ENCODE data around the gene ITPKC. TPM values are rescaled to one million over a fixed set of nuclear protein-coding genes. Genes with fewer than 3 reads are reported as not detected.

Gene ITPKC
- total and polyA plus RNA-seq, 9 of the 15 experiments (the other 6 are each of a cell fraction or from before 2014, with no cell fraction given) = 0.08 to 9.3 (median 5.8) TPM

GRCh38 chr19:40750874-40751537, 34.1 kb downstream of the ITPKC start, which contains the start of gene SNRPA (continued):
- TF ChIP-seq ARID4B (CRISPR knock-in tag; IDR thresholded peaks at IDR 0.05) (peak; percentile 93), CHD4 (IDR thresholded peaks at IDR 0.05; ENCODE audit: insufficient read depth, insufficient replicate concordance, low read depth, low read length, poor library complexity, severe bottlenecking) (no peak), RAD21 (CRISPR knock-in tag; conservative IDR thresholded peaks at IDR 0.05 in 1 of 2, IDR thresholded peaks at IDR 0.05 in 1 of 2) (no peak), AFF1 (IDR thresholded peaks at IDR 0.05; ENCODE audit: low read depth in 1 of 2, partially characterized antibody in 2 of 2) (peak in 1 of 2 experiments; percentile 45), EGR1 (conservative IDR thresholded peaks at IDR 0.05) (peak; percentile 32; the same call in 1 of the 2 replicates), ARID2 (IDR thresholded peaks at IDR 0.05) (no peak), ESRRA (IDR thresholded peaks at IDR 0.05; ENCODE audit: borderline replicate concordance, low read depth) (no peak), ARNT (IDR thresholded peaks at IDR 0.05) (0 out of 4 replicates have a peak, but pooled peaks of 1 of the 2 experiments have one; percentile 19), ZNF764 (CRISPR knock-in tag; IDR thresholded peaks at IDR 0.05; ENCODE audit: low read depth) (no peak), LARP7 (IDR thresholded peaks at IDR 0.05) (no peak), MNT (conservative IDR thresholded peaks at IDR 0.05) (peak; percentile 72 to 90; a peak in 3 of 4 replicates), CBFB (CRISPR knock-in tag; IDR thresholded peaks at IDR 0.05) (no peak), ZNF212 (CRISPR knock-in tag; IDR thresholded peaks at IDR 0.05) (no peak), ZNF431 (CRISPR knock-in tag; IDR thresholded peaks at IDR 0.05) (no peak), NFE2L1 (tag; IDR thresholded peaks at IDR 0.05; ENCODE audit: borderline replicate concordance, low read depth) (no peak), TOE1 (IDR thresholded peaks at IDR 0.05; ENCODE audit: borderline replicate concordance) (no peak), TOE1 (CRISPR knock-in tag; IDR thresholded peaks at IDR 0.05; ENCODE audit: borderline replicate concordance, low read depth) (peak; percentile 90; the same call in 1 of the 2 replicates)
